Peyer's patch (tissue), 4 donors: ENCODE results near the gene CRYBG3.

Source experiments
- POLR2A ChIP-seq, 2 donors: fragments of 450-650 bp; IDR thresholded peaks; one replicate each; pipeline ENCODE4 v1.5.1; 2017; ENCODE audit warnings: antibody characterized with exemption in 2 of 2, mild to moderate bottlenecking in 2 of 2, moderate library complexity in 2 of 2
- TF ChIP-seq, protein P1 (sequence below), 6 experiments: fragments of 450-650 bp in 4 of 6; fragments of 200-600 bp in 2 of 6; sonication (generic) in 1 of 6; IDR thresholded peaks; one replicate each; pipeline ENCODE4 v1.5.1; 2017 to 2019; ENCODE audit warnings: antibody characterized with exemption in 6 of 6, mild to moderate bottlenecking in 3 of 6, moderate library complexity in 1 of 6

GRCh38 chr3:97958796-97959195 is 137.0 kb downstream of the CRYBG3 start:
- TF ChIP-seq, protein P1, sequence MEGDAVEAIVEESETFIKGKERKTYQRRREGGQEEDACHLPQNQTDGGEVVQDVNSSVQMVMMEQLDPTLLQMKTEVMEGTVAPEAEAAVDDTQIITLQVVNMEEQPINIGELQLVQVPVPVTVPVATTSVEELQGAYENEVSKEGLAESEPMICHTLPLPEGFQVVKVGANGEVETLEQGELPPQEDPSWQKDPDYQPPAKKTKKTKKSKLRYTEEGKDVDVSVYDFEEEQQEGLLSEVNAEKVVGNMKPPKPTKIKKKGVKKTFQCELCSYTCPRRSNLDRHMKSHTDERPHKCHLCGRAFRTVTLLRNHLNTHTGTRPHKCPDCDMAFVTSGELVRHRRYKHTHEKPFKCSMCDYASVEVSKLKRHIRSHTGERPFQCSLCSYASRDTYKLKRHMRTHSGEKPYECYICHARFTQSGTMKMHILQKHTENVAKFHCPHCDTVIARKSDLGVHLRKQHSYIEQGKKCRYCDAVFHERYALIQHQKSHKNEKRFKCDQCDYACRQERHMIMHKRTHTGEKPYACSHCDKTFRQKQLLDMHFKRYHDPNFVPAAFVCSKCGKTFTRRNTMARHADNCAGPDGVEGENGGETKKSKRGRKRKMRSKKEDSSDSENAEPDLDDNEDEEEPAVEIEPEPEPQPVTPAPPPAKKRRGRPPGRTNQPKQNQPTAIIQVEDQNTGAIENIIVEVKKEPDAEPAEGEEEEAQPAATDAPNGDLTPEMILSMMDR (IDR thresholded peaks at IDR 0.05), result no peak
- no peak for TF ChIP-seq POLR2A (IDR thresholded peaks at IDR 0.05)
